HTR-8/SVneo (cell line): ENCODE data around the gene DDX53.

Experiments
- DNase-seq: peaks from one replicate; pipeline ENCODE4 v3.0.0; 2011; ENCODE audit warnings: low spot score, mixed read lengths; ENCODE audit not compliant: insufficient read length
- FAIRE-seq: peaks from 2 replicates; lab custom pipeline; 2011; peaks lifted over from hg19 to GRCh38; lab: Jason Lieb, UNC

Gene DDX53

DNA sequence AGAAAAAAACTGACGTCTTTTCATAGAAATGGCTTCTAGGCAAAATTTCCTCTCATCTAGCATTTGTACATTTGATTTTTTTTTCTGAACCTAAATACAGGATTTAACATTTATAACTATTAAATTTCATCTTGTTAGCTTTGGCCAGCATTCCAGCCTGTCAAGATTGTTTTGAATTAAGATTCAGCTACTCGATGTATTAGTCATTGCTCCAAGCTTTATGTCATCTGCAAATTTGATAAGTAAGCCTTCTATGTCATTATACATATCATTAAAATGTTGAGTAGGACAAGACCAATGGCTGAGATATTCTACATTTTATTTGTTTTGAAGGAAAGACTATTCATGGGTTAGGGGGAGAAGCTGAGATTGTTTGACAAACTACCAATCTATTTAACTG lies 46.7 kb downstream of the DDX53 start:
- FAIRE-seq (no peak), DNase-seq (no peak)

DNA sequence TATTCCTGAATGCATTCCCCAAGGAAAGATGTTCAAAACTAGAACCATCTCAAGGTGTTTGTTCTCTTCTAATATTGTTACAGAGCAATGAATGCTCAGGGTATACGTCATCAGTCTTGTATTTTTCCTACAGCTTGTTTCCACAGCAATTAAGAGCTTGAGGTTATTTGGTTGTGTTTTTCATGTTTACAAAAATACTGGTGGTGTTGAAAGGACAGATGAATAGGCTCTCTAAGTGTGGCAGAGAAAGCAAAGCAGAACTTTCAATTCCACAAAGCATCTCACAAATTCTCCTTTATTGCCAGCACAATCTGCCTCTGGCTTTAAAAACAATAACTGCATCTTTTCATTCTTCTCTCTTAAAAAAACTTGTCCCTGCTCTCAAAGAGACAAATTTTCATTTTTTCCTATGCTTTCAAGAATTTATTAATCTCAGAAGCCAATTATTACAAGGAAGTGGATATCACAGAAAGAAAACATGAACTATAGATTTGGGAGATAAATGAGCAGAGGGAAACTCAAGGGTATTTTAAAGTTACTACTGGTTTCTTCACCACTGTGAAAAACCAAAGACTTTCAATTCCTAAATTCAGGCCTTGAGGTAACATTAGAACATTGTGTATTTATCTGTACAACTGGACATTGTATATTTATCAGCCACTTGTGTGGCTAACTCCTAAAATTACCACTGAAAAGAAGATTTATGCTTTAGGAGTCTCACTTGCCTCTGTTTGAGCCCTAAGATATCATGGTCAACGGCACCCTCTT lies 49.2 kb downstream of the DDX53 start:
- DNase-seq: no peak
- no peak for FAIRE-seq

DNA sequence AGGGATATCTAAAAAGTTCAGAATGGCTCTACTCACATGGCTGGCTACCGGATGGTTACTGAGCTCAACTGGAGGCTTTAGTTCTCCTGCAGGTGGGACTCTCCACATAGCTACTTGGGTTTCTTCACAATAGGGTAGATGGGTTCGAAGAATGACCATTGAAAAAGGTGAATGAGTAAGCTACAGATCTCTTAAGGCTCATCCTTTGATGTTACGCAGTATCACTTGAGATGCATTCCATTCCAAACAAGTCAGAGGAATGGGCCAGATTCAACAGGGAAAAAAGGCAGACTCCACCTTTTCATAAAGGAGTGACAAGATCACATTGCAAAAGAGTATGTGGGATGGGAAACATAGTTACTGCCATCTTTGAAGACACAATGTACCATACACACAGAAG lies 52.6 kb downstream of the DDX53 start:
- peak; percentile 67 for FAIRE-seq

More for the DNA sequence above, 52.6 kb downstream of the DDX53 start:
- DNase-seq: no peak
